Endothelial cell of umbilical vein (primary cell): ENCODE data around the gene NOX5. TPM values are rescaled to one million over a fixed set of nuclear protein-coding genes. Genes with fewer than 3 reads are reported as not detected.

Source experiments
- BruUV-seq: library from RNA; stranded (reverse); fragments of 400-500 nt; replicated peaks from 2 replicates; lab custom pipeline; 2021; lab: Mats Ljungman, UMichigan
- CTCF ChIA-PET: fragments of 300-600, 350-600 bp; sonication (Branson Sonifier 250); formaldehyde crosslinking; loops from one replicate; lab custom pipeline; 2021; ENCODE audit warnings: antibody characterized with exemption, inconsistent platforms; lab: Charles Lee
- POLR2A ChIA-PET: fragments of 300-600, 350-600 bp; sonication (Branson Sonifier 250); formaldehyde crosslinking; loops from one replicate; lab custom pipeline; 2021; ENCODE audit warnings: antibody characterized with exemption, inconsistent platforms; lab: Charles Lee
- DNase-seq: peaks from one replicate; pipeline ENCODE4 v3.0.0-alpha.2; 2011; ENCODE audit warnings: low read depth, low spot score
- FAIRE-seq: peaks from 2 replicates; lab custom pipeline; 2011; peaks lifted over from hg19 to GRCh38; lab: Jason Lieb, UNC
- H2AFZ ChIP-seq: 2 replicates; pipeline ENCODE4 v1.6.0; 2012; ENCODE audit warnings: low read depth, low read length, control low read depth, inconsistent platforms
- H3K27ac ChIP-seq: 2 replicates; pipeline ENCODE4 v1.5.1; 2011; ENCODE audit warnings: low read depth, mild to moderate bottlenecking, control low read depth, low read length, moderate library complexity; ENCODE audit not compliant: insufficient read depth
- H3K27me3 ChIP-seq, 2 experiments: 2 replicates each; pipeline versions ENCODE4 v1.6.0 to v1.6.1; 2011; ENCODE audit warnings: low read length in 2 of 2, mixed read lengths in 1 of 2; ENCODE audit not compliant: control insufficient read depth in 2 of 2, insufficient read depth in 2 of 2
- H3K36me3 ChIP-seq, 2 experiments: 2 replicates in 1 of 2; 3 replicates in 1 of 2; pipeline ENCODE4 v1.5.1; 2011; ENCODE audit warnings: low read length in 2 of 2, mild to moderate bottlenecking in 1 of 2, moderate library complexity in 1 of 2; ENCODE audit not compliant: control insufficient read depth in 2 of 2, insufficient read depth in 2 of 2; ENCODE audit errors: extremely low read depth in 1 of 2
- H3K4me1 ChIP-seq: 3 replicates; pipeline ENCODE4 v1.5.1; 2011; ENCODE audit warnings: mild to moderate bottlenecking, low read length; ENCODE audit not compliant: control insufficient read depth, insufficient read depth; ENCODE audit errors: extremely low read depth
- H3K4me2 ChIP-seq: 2 replicates; pipeline ENCODE4 v1.6.1; 2011; ENCODE audit warnings: low read length, control low read depth, mixed read lengths; ENCODE audit not compliant: insufficient read depth
- H3K4me3 ChIP-seq, 3 experiments: fragments of 200-600 bp in 1 of 3; sonication (generic), shearing (Covaris generic) in 1 of 3; replicated peaks in 1 of 3; 2 replicates each; pipeline ENCODE4 v1.5.1; 2011 to 2016; ENCODE audit warnings: control low read depth in 3 of 3, low read length in 3 of 3, mild to moderate bottlenecking in 2 of 3, inconsistent platforms in 1 of 3, low read depth in 1 of 3, moderate library complexity in 1 of 3; ENCODE audit not compliant: insufficient read depth in 1 of 3
- H3K79me2 ChIP-seq: 2 replicates; pipeline ENCODE4 v1.6.0; 2012; ENCODE audit warnings: low read length, inconsistent platforms; ENCODE audit not compliant: control insufficient read depth, insufficient read depth
- H3K9ac ChIP-seq: replicated peaks from 2 replicates; pipeline ENCODE3; 2011; ENCODE audit warnings: low read length, control low read depth; ENCODE audit not compliant: insufficient read depth; ENCODE audit errors: extremely low read depth
- H3K9me1 ChIP-seq: replicated peaks from 3 replicates; pipeline ENCODE4 v1.6.0; 2011; ENCODE audit warnings: mild to moderate bottlenecking, low read length; ENCODE audit not compliant: control insufficient read depth, insufficient read depth; ENCODE audit errors: extremely low read depth
- H3K9me3 ChIP-seq: replicated peaks from 2 replicates; pipeline ENCODE4 v1.5.1; 2012; ENCODE audit warnings: low read length, inconsistent platforms; ENCODE audit not compliant: control insufficient read depth, insufficient read depth
- H4K20me1 ChIP-seq: replicated peaks from 2 replicates; pipeline ENCODE3; 2011; ENCODE audit warnings: mild to moderate bottlenecking, low read length; ENCODE audit not compliant: control insufficient read depth, insufficient read depth; ENCODE audit errors: extremely low read depth
- EZH2 ChIP-seq: IDR thresholded peaks from 2 replicates; pipeline ENCODE4 v1.6.1; 2012; ENCODE audit warnings: borderline replicate concordance, low read depth, mild to moderate bottlenecking, moderate library complexity, low read length, inconsistent platforms; ENCODE audit not compliant: severe bottlenecking
- FOS ChIP-seq: IDR thresholded peaks from 2 replicates; pipeline ENCODE4 v1.6.1; 2011; ENCODE audit warnings: mild to moderate bottlenecking, low read length, moderate library complexity, borderline replicate concordance; ENCODE audit not compliant: insufficient read depth
- GATA2 ChIP-seq: IDR thresholded peaks from 2 replicates; pipeline ENCODE4 v1.7.0; 2011; ENCODE audit warnings: low read depth, mild to moderate bottlenecking, moderate library complexity, mixed read lengths, low read length; ENCODE audit not compliant: insufficient read length, insufficient read depth
- JUN ChIP-seq: IDR thresholded peaks from 2 replicates; pipeline ENCODE4 v1.6.1; 2011; ENCODE audit warnings: borderline replicate concordance, low read depth; ENCODE audit not compliant: insufficient read length, insufficient read depth
- MYC ChIP-seq: IDR thresholded peaks from one replicate; pipeline ENCODE4 v1.6.1; 2011; ENCODE audit warnings: mild to moderate bottlenecking, low read depth, low read length
- POLR2A ChIP-seq: IDR thresholded peaks from 2 replicates; pipeline ENCODE4 v1.6.1; 2012; ENCODE audit warnings: low read depth, mild to moderate bottlenecking, control low read depth, low read length
- POLR2AphosphoS5 ChIP-seq: IDR thresholded peaks from 2 replicates; pipeline ENCODE4 v1.6.1; 2012; ENCODE audit warnings: low read depth, mild to moderate bottlenecking, control low read depth, low read length, moderate library complexity; ENCODE audit not compliant: insufficient read depth
- dilution Hi-C: fragments of 300-500 bp; cut with MboI; formaldehyde crosslinking; loops from one replicate; pipeline ENCODE4 v1.15.0; 2019; ENCODE audit warnings: low sequenced_read_pairs; ENCODE audit not compliant: extremely low pct_ligation_motif_present
- intact Hi-C: fragments of 100-400 bp; cut with micrococcal nuclease; formaldehyde crosslinking; loops from one replicate; pipeline ENCODE4 v1.10.0; 2022
- polyA plus RNA-seq, 4 experiments: library from polyadenylated mRNA; depleted of rRNA in 3 of 4; stranded (reverse) in 3 of 4; unstranded in 1 of 4; fragments of >200 nt; gene quantifications; 2 replicates each; pipeline versions ENCODE4 v1.2.1 to v1.2.3, GENCODE V29; 2011 to 2012; ENCODE audit warnings: missing spikeins in 1 of 4
- total RNA-seq: library from RNA; stranded (reverse); gene quantifications from 2 replicates; pipeline ENCODE4 v1.2.3, GENCODE V29; 2021
- TF ChIP-seq, protein P1 (sequence below): IDR thresholded peaks from 2 replicates; pipeline ENCODE4 v1.6.1; 2011; ENCODE audit not compliant: insufficient read depth, insufficient read length
- TF ChIP-seq, protein P2 (sequence below), 2 donors: IDR thresholded peaks; 1 replicate in 1 of 2; 2 replicates in 1 of 2; pipeline ENCODE4 v1.5.1; 2011; ENCODE audit warnings: low read length in 2 of 2, mild to moderate bottlenecking in 2 of 2, moderate library complexity in 2 of 2, control low read depth in 1 of 2, inconsistent platforms in 1 of 2, low read depth in 1 of 2; ENCODE audit not compliant: insufficient read depth in 1 of 2; ENCODE audit errors: extremely low read depth in 1 of 2

NOX5 gene
- total and polyA plus RNA-seq, 2 donors (not counting 3 experiments of a cell fraction or from before 2014, with no cell fraction given): 0.08 TPM; not detected in 1

DNA sequence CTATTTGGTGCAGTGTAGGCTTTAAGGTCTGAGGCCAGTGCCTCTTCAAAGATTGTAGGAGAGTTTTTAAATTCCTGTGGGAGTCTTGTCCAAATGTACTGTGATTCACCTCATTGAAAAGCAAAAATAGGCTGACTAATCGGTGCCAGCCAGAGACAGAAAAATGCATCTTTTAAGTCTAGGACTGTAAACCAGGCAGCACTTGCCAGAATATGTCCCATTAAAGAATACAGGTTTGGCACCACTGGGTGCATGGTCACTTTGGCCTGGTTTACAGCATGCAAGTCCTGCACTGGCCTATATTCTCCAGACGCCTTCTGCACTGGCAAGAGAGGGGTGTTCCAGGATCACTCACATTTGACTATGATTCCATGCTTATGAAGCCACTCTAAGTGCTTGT lies 20.3 kb upstream of the NOX5 start:
- Histone ChIP-seq H2AFZ (no peak overlapping the region), H4K20me1 (no peaks in the 10 kb centered on the region), H3K9me1 (no peaks in the 10 kb centered on the region), H3K4me3 (no peak overlapping the region), H3K36me3 (no peaks in the 10 kb centered on the region), H3K9ac (no peak overlapping the region), H3K9me3 (no peaks in the 10 kb centered on the region), H3K27me3 (peaks cover 0 to 5% of the 10 kb centered on the region in 2 experiments), H3K27ac (no peak overlapping the region), H3K4me2 (no peak overlapping the region), H3K4me1 (no peaks in the 10 kb centered on the region), H3K79me2 (no peaks in the 10 kb centered on the region)
- dilution Hi-C loops: no loop called here
- ChIA-PET POLR2A (no interaction called here), CTCF (no interaction called here)
- no TSS peak for BruUV-seq
- FAIRE-seq (no peak), DNase-seq (no peak)
- TF ChIP-seq POLR2A (no peak), GATA2 (no peak), FOS (no peak), POLR2AphosphoS5 (no peak), EZH2 (no peak), JUN (no peak), MYC (no peak)
- TF ChIP-seq, protein P1, sequence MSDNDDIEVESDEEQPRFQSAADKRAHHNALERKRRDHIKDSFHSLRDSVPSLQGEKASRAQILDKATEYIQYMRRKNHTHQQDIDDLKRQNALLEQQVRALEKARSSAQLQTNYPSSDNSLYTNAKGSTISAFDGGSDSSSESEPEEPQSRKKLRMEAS: no peak
- TF ChIP-seq, protein P2, sequence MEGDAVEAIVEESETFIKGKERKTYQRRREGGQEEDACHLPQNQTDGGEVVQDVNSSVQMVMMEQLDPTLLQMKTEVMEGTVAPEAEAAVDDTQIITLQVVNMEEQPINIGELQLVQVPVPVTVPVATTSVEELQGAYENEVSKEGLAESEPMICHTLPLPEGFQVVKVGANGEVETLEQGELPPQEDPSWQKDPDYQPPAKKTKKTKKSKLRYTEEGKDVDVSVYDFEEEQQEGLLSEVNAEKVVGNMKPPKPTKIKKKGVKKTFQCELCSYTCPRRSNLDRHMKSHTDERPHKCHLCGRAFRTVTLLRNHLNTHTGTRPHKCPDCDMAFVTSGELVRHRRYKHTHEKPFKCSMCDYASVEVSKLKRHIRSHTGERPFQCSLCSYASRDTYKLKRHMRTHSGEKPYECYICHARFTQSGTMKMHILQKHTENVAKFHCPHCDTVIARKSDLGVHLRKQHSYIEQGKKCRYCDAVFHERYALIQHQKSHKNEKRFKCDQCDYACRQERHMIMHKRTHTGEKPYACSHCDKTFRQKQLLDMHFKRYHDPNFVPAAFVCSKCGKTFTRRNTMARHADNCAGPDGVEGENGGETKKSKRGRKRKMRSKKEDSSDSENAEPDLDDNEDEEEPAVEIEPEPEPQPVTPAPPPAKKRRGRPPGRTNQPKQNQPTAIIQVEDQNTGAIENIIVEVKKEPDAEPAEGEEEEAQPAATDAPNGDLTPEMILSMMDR (IDR thresholded peaks at IDR 0.05; ENCODE audit: extremely low read depth in 1 of 2, insufficient read depth in 1 of 2, low read depth in 1 of 2, low read length in 2 of 2): no peak
- intact Hi-C loops: no loop called here
